Activated naive CD4-positive, alpha-beta T cell treated with anti-CD3 and anti-CD28 coated beads, Interleukin-2, amount 50 U/mL, for 24 hours (primary cell): ENCODE measurements around the gene SLC2A5.

Experiments
- H3K27ac Mint-ChIP-seq: one replicate; pipeline ENCODE4 v1.8.0; 2021; ENCODE audit warnings: mild to moderate bottlenecking, mixed read lengths
- H3K27me3 Mint-ChIP-seq: one replicate; pipeline ENCODE4 v1.8.0; 2021; ENCODE audit warnings: mixed read lengths
- H3K36me3 Mint-ChIP-seq: one replicate; pipeline ENCODE4 v1.8.0; 2021; ENCODE audit warnings: mixed read lengths
- H3K4me1 Mint-ChIP-seq: one replicate; pipeline ENCODE4 v1.8.0; 2021; ENCODE audit warnings: mixed read lengths
- H3K4me3 Mint-ChIP-seq: one replicate; pipeline ENCODE4 v1.8.0; 2021; ENCODE audit warnings: mild to moderate bottlenecking, mixed read lengths
- H3K9me3 Mint-ChIP-seq: one replicate; pipeline ENCODE4 v1.8.0; 2021; ENCODE audit warnings: mixed read lengths

SLC2A5 gene

GRCh38 chr1:9078752-9079500 lies 9.5 kb upstream of the SLC2A5 start:
- Mint-ChIP-seq H3K27ac (no peak overlapping the region), H3K9me3 (no peaks in the 10 kb centered on the region), H3K4me1 (peaks cover 43% of the 10 kb centered on the region), H3K36me3 (no peaks in the 10 kb centered on the region), H3K4me3 (no peak overlapping the region), H3K27me3 (no peaks in the 10 kb centered on the region)

GRCh38 chr1:9078015-9078751 lies 8.7 kb upstream of the SLC2A5 start:
- no peak overlapping the region for H3K4me3 Mint-ChIP-seq
- peaks cover 41% of the 10 kb centered on the region for H3K4me1 Mint-ChIP-seq
- H3K36me3 Mint-ChIP-seq, result no peaks in the 10 kb centered on the region
- H3K27me3 Mint-ChIP-seq, result no peaks in the 10 kb centered on the region
- no peaks in the 10 kb centered on the region for H3K9me3 Mint-ChIP-seq
- no peak overlapping the region for H3K27ac Mint-ChIP-seq

- Mint-ChIP-seq H3K36me3 (no peaks in the 10 kb centered on the region), H3K4me3 (no peak overlapping the region), H3K9me3 (no peaks in the 10 kb centered on the region), H3K4me1 (peaks cover 30% of the 10 kb centered on the region), H3K27ac (no peak overlapping the region), H3K27me3 (no peaks in the 10 kb centered on the region)
These were observed 5.6 kb upstream of the SLC2A5 start for GRCh38 chr1:9075022-9075421.

- H3K4me3 Mint-ChIP-seq, result no peak overlapping the region
- no peaks in the 10 kb centered on the region for H3K27me3 Mint-ChIP-seq
- H3K36me3 Mint-ChIP-seq, result no peaks in the 10 kb centered on the region
- H3K9me3 Mint-ChIP-seq, result no peaks in the 10 kb centered on the region
- H3K27ac Mint-ChIP-seq, result no peak overlapping the region
- H3K4me1 Mint-ChIP-seq, result peaks cover 18% of the 10 kb centered on the region
These were observed 3.7 kb upstream of the SLC2A5 start for GRCh38 chr1:9073143-9073542.

- no peaks in the 10 kb centered on the region for H3K27me3 Mint-ChIP-seq
- H3K4me3 Mint-ChIP-seq, result no peak overlapping the region
- peaks cover 17% of the 10 kb centered on the region for H3K4me1 Mint-ChIP-seq
- H3K36me3 Mint-ChIP-seq, result no peaks in the 10 kb centered on the region
- H3K9me3 Mint-ChIP-seq, result no peaks in the 10 kb centered on the region
- no peak overlapping the region for H3K27ac Mint-ChIP-seq
These were observed 2.3 kb upstream of the SLC2A5 start for GRCh38 chr1:9071554-9072235.

- no peaks in the 10 kb centered on the region for H3K27me3 Mint-ChIP-seq
- no peaks in the 10 kb centered on the region for H3K9me3 Mint-ChIP-seq
- no peak overlapping the region for H3K27ac Mint-ChIP-seq
- no peak overlapping the region for H3K4me3 Mint-ChIP-seq
- peaks cover 12% of the 10 kb centered on the region for H3K4me1 Mint-ChIP-seq
- H3K36me3 Mint-ChIP-seq, result no peaks in the 10 kb centered on the region
These were observed 1.1 kb upstream of the SLC2A5 start for GRCh38 chr1:9070486-9070885.

GRCh38 chr1:9068981-9069325 lies 482 bp downstream of the SLC2A5 start:
- Mint-ChIP-seq H3K4me1 (no peaks in the 10 kb centered on the region), H3K27ac (no peak overlapping the region), H3K9me3 (no peaks in the 10 kb centered on the region), H3K36me3 (no peaks in the 10 kb centered on the region), H3K27me3 (no peaks in the 10 kb centered on the region), H3K4me3 (no peak overlapping the region)

GRCh38 chr1:9066945-9067807 lies 2.3 kb downstream of the SLC2A5 start:
- H3K4me3 Mint-ChIP-seq, result no peak overlapping the region
- H3K4me1 Mint-ChIP-seq, result no peaks in the 10 kb centered on the region
- no peaks in the 10 kb centered on the region for H3K27me3 Mint-ChIP-seq
- no peaks in the 10 kb centered on the region for H3K36me3 Mint-ChIP-seq
- H3K27ac Mint-ChIP-seq, result no peak overlapping the region
- no peaks in the 10 kb centered on the region for H3K9me3 Mint-ChIP-seq

GRCh38 chr1:9065213-9065751 lies 4.2 kb downstream of the SLC2A5 start:
- Mint-ChIP-seq H3K27ac (no peak overlapping the region), H3K9me3 (no peaks in the 10 kb centered on the region), H3K4me1 (no peaks in the 10 kb centered on the region), H3K36me3 (no peaks in the 10 kb centered on the region), H3K27me3 (no peaks in the 10 kb centered on the region), H3K4me3 (no peak overlapping the region)

- no peak overlapping the region for H3K4me3 Mint-ChIP-seq
- H3K36me3 Mint-ChIP-seq, result no peaks in the 10 kb centered on the region
- H3K4me1 Mint-ChIP-seq, result no peaks in the 10 kb centered on the region
- no peaks in the 10 kb centered on the region for H3K27me3 Mint-ChIP-seq
- no peaks in the 10 kb centered on the region for H3K9me3 Mint-ChIP-seq
- H3K27ac Mint-ChIP-seq, result no peak overlapping the region
These were observed 6.6 kb downstream of the SLC2A5 start for GRCh38 chr1:9062846-9063245.

GRCh38 chr1:9062021-9062471 lies 7.4 kb downstream of the SLC2A5 start:
- H3K27ac Mint-ChIP-seq, result no peak overlapping the region
- no peaks in the 10 kb centered on the region for H3K36me3 Mint-ChIP-seq
- no peaks in the 10 kb centered on the region for H3K9me3 Mint-ChIP-seq
- H3K27me3 Mint-ChIP-seq, result no peaks in the 10 kb centered on the region
- H3K4me3 Mint-ChIP-seq, result no peak overlapping the region
- no peaks in the 10 kb centered on the region for H3K4me1 Mint-ChIP-seq

- Mint-ChIP-seq H3K4me3 (no peak overlapping the region), H3K27me3 (no peaks in the 10 kb centered on the region), H3K4me1 (no peaks in the 10 kb centered on the region), H3K9me3 (no peaks in the 10 kb centered on the region), H3K36me3 (no peaks in the 10 kb centered on the region), H3K27ac (no peak overlapping the region)
These were observed 8.0 kb downstream of the SLC2A5 start for GRCh38 chr1:9061252-9061960.

- no peaks in the 10 kb centered on the region for H3K27me3 Mint-ChIP-seq
- H3K9me3 Mint-ChIP-seq, result no peaks in the 10 kb centered on the region
- H3K36me3 Mint-ChIP-seq, result no peaks in the 10 kb centered on the region
- H3K27ac Mint-ChIP-seq, result peak overlapping the region; percentile 32
- H3K4me1 Mint-ChIP-seq, result no peaks in the 10 kb centered on the region
- H3K4me3 Mint-ChIP-seq, result no peak overlapping the region
These were observed 9.3 kb downstream of the SLC2A5 start for GRCh38 chr1:9059891-9060744.

GRCh38 chr1:9058465-9058864 lies 11.0 kb downstream of the SLC2A5 start:
- H3K9me3 Mint-ChIP-seq, result no peaks in the 10 kb centered on the region
- H3K36me3 Mint-ChIP-seq, result no peaks in the 10 kb centered on the region
- no peaks in the 10 kb centered on the region for H3K27me3 Mint-ChIP-seq
- H3K27ac Mint-ChIP-seq, result no peak overlapping the region
- no peak overlapping the region for H3K4me3 Mint-ChIP-seq
- H3K4me1 Mint-ChIP-seq, result no peaks in the 10 kb centered on the region
